IPS DF 6.9 (cell line): ENCODE data around the gene LGMN.

Experiments used
- DNase-seq: peaks from one replicate; pipeline ENCODE4 v3.0.0-alpha.2; 2013; ENCODE audit warnings: low read depth, low spot score
- H3K27ac ChIP-seq: one replicate; pipeline ENCODE4 v1.5.1; 2013; ENCODE audit warnings: low read length, control low read depth
- H3K27me3 ChIP-seq: 2 replicates; pipeline ENCODE4 v1.6.1; 2013; ENCODE audit warnings: mild to moderate bottlenecking, low read length; ENCODE audit not compliant: control insufficient read depth, insufficient read depth
- H3K36me3 ChIP-seq: 2 replicates; pipeline ENCODE4 v1.6.1; 2013; ENCODE audit warnings: low read length; ENCODE audit not compliant: control insufficient read depth, insufficient read depth
- H3K4me1 ChIP-seq: 2 replicates; pipeline ENCODE4 v1.6.1; 2013; ENCODE audit warnings: low read length; ENCODE audit not compliant: control insufficient read depth, insufficient read depth
- H3K4me3 ChIP-seq: 2 replicates; pipeline ENCODE4 v1.5.1; 2013; ENCODE audit warnings: mild to moderate bottlenecking, low read length
- H3K9me3 ChIP-seq: 2 replicates; pipeline ENCODE4 v1.6.1; 2013; ENCODE audit warnings: low read length, inconsistent platforms; ENCODE audit not compliant: control insufficient read depth, insufficient read depth
- WGBS: extraction: QIAGEN DNeasy Blood & Tissue Kit; methylation state at CpG from one replicate; pipeline ENCODE4 v1.1.7; 2013; ENCODE audit warnings: mixed read lengths, missing lambda C conversion rate; ENCODE audit not compliant: insufficient read length, insufficient coverage; 5-methylcytosine and 5-hydroxymethylcytosine counted together

LGMN gene

DNA sequence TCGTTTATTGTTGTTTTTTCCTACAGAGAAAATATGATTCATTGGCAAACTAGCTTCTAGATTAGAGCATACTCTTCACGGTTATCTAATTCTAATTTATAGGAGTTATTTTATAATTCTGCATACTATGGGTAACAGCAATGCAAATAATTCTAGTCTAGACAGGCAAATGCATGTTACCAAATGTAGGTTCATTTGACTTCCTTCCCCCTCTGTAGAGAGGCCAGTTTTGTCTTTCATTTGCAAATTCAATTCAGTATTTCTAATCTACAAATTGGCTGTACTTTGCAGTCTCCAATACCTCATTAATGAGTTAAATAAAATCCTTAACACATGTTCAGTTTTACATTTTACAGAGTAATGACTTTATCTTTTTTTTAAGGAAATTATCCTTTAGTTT, 4.2 kb downstream of the LGMN start:
- Histone ChIP-seq H3K4me1 (no peaks in the 10 kb centered on the region), H3K4me3 (no peak overlapping the region), H3K27me3 (no peaks in the 10 kb centered on the region), H3K36me3 (no peaks in the 10 kb centered on the region), H3K27ac (no peak overlapping the region), H3K9me3 (no peaks in the 10 kb centered on the region)
- WGBS = no CpG with 5 or more reads among the region's 2 CpGs
- no peak for DNase-seq

DNA sequence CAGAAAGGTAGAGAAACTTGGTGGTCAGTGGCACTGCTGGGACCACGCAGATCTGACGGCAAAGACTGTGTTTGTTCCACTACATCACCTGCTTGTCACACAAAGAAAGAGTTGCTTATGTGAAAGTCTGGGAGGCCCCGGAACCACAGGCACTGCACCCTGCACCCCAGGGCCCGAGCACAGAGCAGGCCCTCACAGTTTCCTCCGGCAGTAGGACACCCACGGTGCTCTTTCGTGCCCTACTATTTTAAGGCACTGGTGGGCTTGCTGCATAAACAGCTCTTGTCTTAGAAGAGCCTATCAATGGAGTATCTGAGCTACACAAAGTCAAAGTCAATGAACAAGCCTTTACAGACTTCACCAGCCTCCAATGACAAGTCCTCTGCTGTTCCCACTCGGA, 8.0 kb downstream of the LGMN start:
- WGBS = no CpG with 5 or more reads among the region's 8 CpGs
- Histone ChIP-seq H3K4me3 (no peak overlapping the region), H3K4me1 (0 out of 2 replicates have a peak, but pooled peaks cover 2% of the 10 kb centered on the region), H3K9me3 (no peaks in the 10 kb centered on the region), H3K27ac (no peak overlapping the region), H3K36me3 (no peaks in the 10 kb centered on the region), H3K27me3 (no peaks in the 10 kb centered on the region)
- DNase-seq = no peak

DNA sequence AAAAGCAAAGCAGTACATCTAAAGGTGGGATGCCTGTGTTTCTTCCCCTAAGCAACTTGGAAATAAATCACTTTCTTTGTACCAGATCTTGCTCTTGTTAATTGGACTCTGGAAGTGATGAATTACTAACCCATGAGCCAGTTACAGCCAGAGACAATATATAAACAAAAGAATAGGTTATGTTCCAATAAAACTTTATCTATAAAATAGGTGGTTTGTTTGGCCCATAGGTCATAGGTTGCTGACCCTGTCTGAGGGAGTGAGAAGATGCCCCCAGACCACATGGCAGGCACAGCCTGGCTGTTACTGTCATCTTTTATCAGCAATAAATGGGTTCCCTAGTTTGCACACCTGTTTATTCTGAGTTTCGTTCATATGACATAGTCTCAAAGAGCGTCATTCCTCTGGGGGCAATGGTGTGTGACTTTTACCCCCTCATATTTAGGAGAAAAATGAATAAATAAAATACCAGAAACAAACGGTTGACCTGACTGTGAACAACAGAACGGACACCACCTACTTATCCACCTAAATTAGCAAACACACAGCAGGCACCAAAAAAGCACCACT, 10.7 kb downstream of the LGMN start:
- no peaks in the 10 kb centered on the region for H3K27me3 ChIP-seq
- no CpG with 5 or more reads among the region's 4 CpGs for WGBS
- H3K4me1 ChIP-seq = 0 out of 2 replicates have a peak, but pooled peaks cover 2% of the 10 kb centered on the region
- DNase-seq = no peak
- no peaks in the 10 kb centered on the region for H3K9me3 ChIP-seq
- H3K36me3 ChIP-seq = no peaks in the 10 kb centered on the region
- H3K27ac ChIP-seq = no peak overlapping the region
- H3K4me3 ChIP-seq = no peak overlapping the region

- DNase-seq = no peak
- Histone ChIP-seq H3K36me3 (no peaks in the 10 kb centered on the region), H3K4me3 (no peak overlapping the region), H3K9me3 (no peaks in the 10 kb centered on the region), H3K4me1 (0 out of 2 replicates have a peak, but pooled peaks cover 2% of the 10 kb centered on the region), H3K27me3 (no peaks in the 10 kb centered on the region), H3K27ac (no peak overlapping the region)
- WGBS = no CpG with 5 or more reads among the region's 4 CpGs
These were observed 11.2 kb downstream of the LGMN start for GRCh38 chr14:92737206-92737605.

DNA sequence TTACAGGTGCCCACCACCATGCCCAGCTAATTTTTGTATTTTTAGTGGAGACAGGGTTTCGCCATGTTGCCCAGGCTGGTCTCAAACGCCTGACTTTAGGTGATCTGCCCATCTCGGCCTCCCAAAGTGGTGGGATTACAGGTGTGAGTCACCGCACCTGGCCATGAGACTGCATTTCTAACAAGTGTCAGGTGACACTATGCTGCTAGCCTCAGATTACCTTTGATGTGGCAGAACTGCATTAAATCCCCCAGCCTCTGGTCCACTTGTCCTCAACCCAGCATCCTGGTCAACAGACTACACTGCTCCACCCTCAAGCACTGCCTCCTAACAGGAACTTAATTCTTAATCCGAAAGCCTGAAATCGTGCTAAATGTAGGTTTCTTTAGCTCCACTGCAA, 13.1 kb downstream of the LGMN start:
- WGBS = no CpG with 5 or more reads among the region's 6 CpGs
- Histone ChIP-seq H3K27me3 (no peaks in the 10 kb centered on the region), H3K4me1 (0 out of 2 replicates have a peak, but pooled peaks cover 2% of the 10 kb centered on the region), H3K36me3 (peaks cover 4% of the 10 kb centered on the region; the same call in 1 of the 2 replicates), H3K4me3 (no peak overlapping the region), H3K9me3 (no peaks in the 10 kb centered on the region), H3K27ac (no peak overlapping the region)
- no peak for DNase-seq

DNA sequence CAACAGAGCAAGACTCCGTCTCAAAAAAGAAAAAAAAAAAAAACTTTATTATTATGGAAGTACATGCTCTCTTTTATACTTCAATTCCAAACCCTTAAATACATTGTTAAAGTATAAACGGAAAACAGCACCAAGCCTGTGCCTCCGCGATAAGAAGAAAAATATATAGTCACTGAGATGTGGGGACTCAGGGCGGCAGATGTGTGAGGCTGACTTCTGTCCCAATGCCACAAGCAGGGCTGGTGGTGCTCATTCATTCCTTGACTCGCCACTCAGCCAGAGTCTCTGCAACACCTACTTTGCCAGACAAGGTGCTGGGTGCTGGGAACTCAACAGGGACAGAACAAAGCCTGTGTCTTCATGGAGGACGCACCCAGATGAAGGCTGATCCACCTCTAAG, 13.8 kb downstream of the LGMN start:
- 0 out of 2 replicates have a peak, but pooled peaks cover 2% of the 10 kb centered on the region for H3K4me1 ChIP-seq
- peaks cover 4% of the 10 kb centered on the region; the same call in 1 of the 2 replicates for H3K36me3 ChIP-seq
- no peak overlapping the region for H3K4me3 ChIP-seq
- no peak for DNase-seq
- H3K27me3 ChIP-seq = no peaks in the 10 kb centered on the region
- H3K27ac ChIP-seq = no peak overlapping the region
- H3K9me3 ChIP-seq = no peaks in the 10 kb centered on the region
- no CpG with 5 or more reads among the region's 7 CpGs for WGBS

GRCh38 chr14:92733007-92733406, 15.4 kb downstream of the LGMN start:
- no peaks in the 10 kb centered on the region for H3K9me3 ChIP-seq
- no CpG with 5 or more reads among the region's 4 CpGs for WGBS
- no peaks in the 10 kb centered on the region for H3K27me3 ChIP-seq
- H3K27ac ChIP-seq = no peak overlapping the region
- peaks cover 6% of the 10 kb centered on the region; the same call in 1 of the 2 replicates for H3K36me3 ChIP-seq
- DNase-seq = no peak
- no peak overlapping the region for H3K4me3 ChIP-seq
- 0 out of 2 replicates have a peak, but pooled peaks cover 2% of the 10 kb centered on the region for H3K4me1 ChIP-seq

DNA sequence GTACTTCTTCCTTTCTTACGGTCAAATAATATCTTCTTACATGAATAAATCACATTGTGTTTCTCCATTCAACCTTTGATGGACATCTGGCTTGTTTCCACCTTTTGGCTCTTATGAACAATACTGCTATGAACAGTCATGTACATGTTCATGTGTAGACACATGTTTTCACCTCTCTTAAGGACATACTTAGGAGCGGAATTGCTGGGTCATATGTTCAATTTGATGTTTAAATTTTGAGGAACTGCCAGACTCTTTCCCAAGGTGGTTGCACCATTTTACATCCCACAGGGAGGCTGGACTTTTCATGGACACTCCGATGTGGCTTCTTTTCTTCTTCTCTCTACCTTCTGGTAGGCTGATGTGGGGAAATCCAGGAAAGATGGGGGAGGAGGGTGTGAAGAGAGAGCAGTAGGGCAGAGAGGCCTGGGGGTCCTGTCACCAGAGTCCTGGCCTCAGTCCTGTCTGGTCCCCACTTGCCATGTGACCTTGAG, 16.8 kb downstream of the LGMN start:
- no CpG with 5 or more reads among the region's 3 CpGs for WGBS
- Histone ChIP-seq H3K36me3 (peaks cover 6% of the 10 kb centered on the region; the same call in 1 of the 2 replicates), H3K9me3 (no peaks in the 10 kb centered on the region), H3K27ac (no peak overlapping the region), H3K27me3 (no peaks in the 10 kb centered on the region), H3K4me1 (no peaks in the 10 kb centered on the region), H3K4me3 (no peak overlapping the region)
- DNase-seq = no peak

GRCh38 chr14:92729634-92730358, 18.6 kb downstream of the LGMN start:
- H3K27me3 ChIP-seq = no peaks in the 10 kb centered on the region
- H3K36me3 ChIP-seq = peaks cover 6% of the 10 kb centered on the region; the same call in 1 of the 2 replicates
- no peak for DNase-seq
- H3K4me1 ChIP-seq = no peaks in the 10 kb centered on the region
- no peak overlapping the region for H3K4me3 ChIP-seq
- no peak overlapping the region for H3K27ac ChIP-seq
- no peaks in the 10 kb centered on the region for H3K9me3 ChIP-seq
- WGBS = no CpG with 5 or more reads among the region's 14 CpGs

- no peak for DNase-seq
- H3K4me3 ChIP-seq = no peak overlapping the region
- no CpG with 5 or more reads among the region's 8 CpGs for WGBS
- H3K27me3 ChIP-seq = no peaks in the 10 kb centered on the region
- no peaks in the 10 kb centered on the region for H3K4me1 ChIP-seq
- no peaks in the 10 kb centered on the region for H3K9me3 ChIP-seq
- H3K36me3 ChIP-seq = peaks cover 6% of the 10 kb centered on the region; the same call in 1 of the 2 replicates
- H3K27ac ChIP-seq = no peak overlapping the region
These were observed 19.6 kb downstream of the LGMN start for GRCh38 chr14:92728759-92729364.
